22Rv1 (cell line): Measurements from ENCODE around the gene STIM1.

Experiments
- ZFX ChIP-seq: fragments of 450-650 bp; IDR thresholded peaks from 2 replicates; pipeline ENCODE4 v1.6.1; 2017; ENCODE audit warnings: antibody characterized with exemption, borderline replicate concordance
- TF ChIP-seq, protein P1 (sequence below): fragments of 450-650 bp; IDR thresholded peaks from 2 replicates; pipeline ENCODE4 v1.5.1; 2017; ENCODE audit warnings: mild to moderate bottlenecking

DNA sequence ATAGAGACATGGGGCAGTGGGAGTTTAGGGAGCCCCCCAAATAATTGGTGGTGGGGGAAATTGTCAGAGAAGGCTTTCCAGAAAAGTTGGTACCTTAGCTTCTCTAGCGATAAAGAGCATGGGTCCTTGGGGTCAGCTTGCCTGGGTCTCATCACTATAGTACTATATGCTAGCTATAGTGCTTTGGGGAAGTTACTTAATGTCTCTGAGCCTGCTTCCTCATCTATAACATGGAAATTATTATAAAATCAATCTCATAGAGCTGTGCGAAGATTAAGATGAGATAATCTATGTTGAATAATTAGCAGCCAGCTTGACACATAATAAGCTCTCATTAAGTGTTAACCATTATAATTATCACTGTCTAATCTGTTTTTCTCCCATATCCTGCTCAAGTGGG lies 41.2 kb downstream of the STIM1 start:
- TF ChIP-seq, protein P1, sequence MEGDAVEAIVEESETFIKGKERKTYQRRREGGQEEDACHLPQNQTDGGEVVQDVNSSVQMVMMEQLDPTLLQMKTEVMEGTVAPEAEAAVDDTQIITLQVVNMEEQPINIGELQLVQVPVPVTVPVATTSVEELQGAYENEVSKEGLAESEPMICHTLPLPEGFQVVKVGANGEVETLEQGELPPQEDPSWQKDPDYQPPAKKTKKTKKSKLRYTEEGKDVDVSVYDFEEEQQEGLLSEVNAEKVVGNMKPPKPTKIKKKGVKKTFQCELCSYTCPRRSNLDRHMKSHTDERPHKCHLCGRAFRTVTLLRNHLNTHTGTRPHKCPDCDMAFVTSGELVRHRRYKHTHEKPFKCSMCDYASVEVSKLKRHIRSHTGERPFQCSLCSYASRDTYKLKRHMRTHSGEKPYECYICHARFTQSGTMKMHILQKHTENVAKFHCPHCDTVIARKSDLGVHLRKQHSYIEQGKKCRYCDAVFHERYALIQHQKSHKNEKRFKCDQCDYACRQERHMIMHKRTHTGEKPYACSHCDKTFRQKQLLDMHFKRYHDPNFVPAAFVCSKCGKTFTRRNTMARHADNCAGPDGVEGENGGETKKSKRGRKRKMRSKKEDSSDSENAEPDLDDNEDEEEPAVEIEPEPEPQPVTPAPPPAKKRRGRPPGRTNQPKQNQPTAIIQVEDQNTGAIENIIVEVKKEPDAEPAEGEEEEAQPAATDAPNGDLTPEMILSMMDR: no peak
- TF ChIP-seq ZFX: no peak
